K562 (cell line): Measurements from ENCODE around the gene DSCAM. TPM values are rescaled to one million over a fixed set of nuclear protein-coding genes. Genes with fewer than 3 reads are reported as not detected.

Experiments used
- ATAC-seq: fragments of 200-7000 bp; cut with Tn5 transposase; 3 replicates; pipeline ENCODE4 v1.9.1; 2020; ENCODE audit warnings: moderate library complexity
- BruUV-seq: library from RNA; stranded (reverse); fragments of 400-500 nt; replicated peaks from 2 replicates; lab custom pipeline; 2021; lab: Mats Ljungman, UMichigan
- CTCF ChIA-PET: fragments of 300-600 bp; formaldehyde crosslinking; extraction: SDS; loops from one replicate; lab custom pipeline; 2021; ENCODE audit warnings: low intra/inter-chr PET ratio; lab: Yijun Ruan, JAX
- POLR2A ChIA-PET: fragments of 300-600, 350-650 bp; sonication (Branson Sonifier 250); formaldehyde crosslinking; extraction: SDS; loops from one replicate; lab custom pipeline; 2021; ENCODE audit warnings: antibody characterized with exemption, inconsistent platforms; lab: Yijun Ruan, JAX
- DNase-seq, 4 experiments: peaks; one replicate each; pipeline versions ENCODE4 v3.0.0 to v3.0.0-alpha.2; 2011 to 2018; ENCODE audit warnings: low spot score in 3 of 4, mixed read lengths in 3 of 4; ENCODE audit errors: extremely low read depth in 1 of 4
- FAIRE-seq: peaks from 2 replicates; lab custom pipeline; 2011; peaks lifted over from hg19 to GRCh38; lab: Jason Lieb, UNC
- H2AFZ ChIP-seq: 2 replicates; pipeline ENCODE4 v1.6.0; 2011; ENCODE audit warnings: low read depth, low read length, control low read depth, inconsistent platforms
- H3K27ac ChIP-seq: fragments of 200-600 bp; 3 replicates; pipeline ENCODE4 v1.8.0; 2011; ENCODE audit warnings: low read depth, mild to moderate bottlenecking, control low read depth, inconsistent platforms, low read length, moderate library complexity, mixed read lengths; ENCODE audit errors: extremely low read depth
- H3K27me3 ChIP-seq, 2 experiments: fragments of 300-600 bp in 1 of 2; 2 replicates in 1 of 2; 3 replicates in 1 of 2; pipeline versions ENCODE4 v1.6.0 to v1.8.0; 2011; ENCODE audit warnings: inconsistent platforms in 2 of 2, low read length in 2 of 2, mild to moderate bottlenecking in 1 of 2, mixed read lengths in 1 of 2, moderate library complexity in 1 of 2; ENCODE audit not compliant: control insufficient read depth in 2 of 2, insufficient read depth in 2 of 2
- H3K36me3 ChIP-seq: fragments of 300-600 bp; 3 replicates; pipeline ENCODE4 v1.8.0; 2011; ENCODE audit warnings: mild to moderate bottlenecking, low read length, inconsistent platforms; ENCODE audit not compliant: control insufficient read depth, insufficient read depth
- H3K4me1 ChIP-seq, 2 experiments: fragments of 200-600 bp in 1 of 2; replicated peaks in 1 of 2; 2 replicates in 1 of 2; 3 replicates in 1 of 2; pipeline versions ENCODE4 v1.5.1 to v1.8.0; 2011; ENCODE audit warnings: inconsistent platforms in 2 of 2, low read length in 2 of 2, mild to moderate bottlenecking in 1 of 2, mixed read lengths in 1 of 2, moderate library complexity in 1 of 2; ENCODE audit not compliant: control insufficient read depth in 2 of 2, insufficient read depth in 2 of 2
- H3K4me2 ChIP-seq: 2 replicates; pipeline ENCODE4 v1.6.1; 2011; ENCODE audit warnings: low read length, control low read depth, inconsistent platforms, mixed read lengths; ENCODE audit not compliant: insufficient read depth
- H3K4me3 ChIP-seq: fragments of 200-600 bp; sonication (generic), shearing (Covaris generic); 2 replicates; pipeline ENCODE4 v1.5.1; 2016; ENCODE audit warnings: control low read depth, inconsistent platforms
- H3K79me2 ChIP-seq: fragments of 200-600 bp; 3 replicates; pipeline ENCODE4 v1.8.0; 2011; ENCODE audit warnings: low read length, inconsistent platforms; ENCODE audit not compliant: control insufficient read depth, insufficient read depth
- H3K9ac ChIP-seq, 2 experiments: 2 replicates each; pipeline versions ENCODE4 v1.6.0 to v1.6.1; 2011; ENCODE audit warnings: low read depth in 2 of 2, low read length in 2 of 2, control low read depth in 1 of 2, inconsistent platforms in 1 of 2, mild to moderate bottlenecking in 1 of 2, mixed read lengths in 1 of 2; ENCODE audit not compliant: insufficient read depth in 1 of 2
- H3K9me1 ChIP-seq: one replicate; pipeline ENCODE4 v1.6.0; 2011; ENCODE audit warnings: inconsistent platforms, mild to moderate bottlenecking, low read length, moderate library complexity; ENCODE audit not compliant: control insufficient read depth, insufficient read depth
- H3K9me3 ChIP-seq: replicated peaks from 2 replicates; pipeline ENCODE4 v1.5.1; 2011; ENCODE audit warnings: low read depth, low read length, inconsistent platforms; ENCODE audit not compliant: control insufficient read depth, insufficient read depth
- H4K20me1 ChIP-seq: replicated peaks from 2 replicates; pipeline ENCODE4 v1.6.1; 2011; ENCODE audit warnings: low read length, inconsistent platforms, mixed read lengths; ENCODE audit not compliant: control insufficient read depth, insufficient read depth
- CHD1 ChIP-seq: fragments of 200-600 bp; sonication (generic); IDR thresholded peaks from one replicate; pipeline ENCODE4 v1.6.1; 2012; ENCODE audit warnings: mild to moderate bottlenecking, moderate library complexity, low read length, inconsistent platforms
- CREB1 ChIP-seq, 2 experiments: sonication (generic) in 1 of 2; formaldehyde crosslinking in 1 of 2; IDR thresholded peaks; 2 replicates each; pipeline versions ENCODE4 v1.6.1 to v1.8.0; 2012 to 2022; ENCODE audit warnings: inconsistent platforms in 1 of 2, mild to moderate bottlenecking in 1 of 2, missing genetic modification reagents in 1 of 2, moderate library complexity in 1 of 2
- CTCF ChIP-seq, 3 experiments: IDR thresholded peaks in 2 of 3; conservative IDR thresholded peaks in 1 of 3; 2 replicates each; pipeline ENCODE4 v1.5.1; 2011 to 2012; ENCODE audit warnings: low read length in 3 of 3, mild to moderate bottlenecking in 3 of 3, control low read depth in 2 of 3, improper control_type of control experiment in 1 of 3, inconsistent platforms in 1 of 3, low read depth in 1 of 3, mixed read lengths in 1 of 3, moderate library complexity in 1 of 3; ENCODE audit not compliant: insufficient read depth in 2 of 3
- E2F5 ChIP-seq: sonication (generic); formaldehyde crosslinking; IDR thresholded peaks from 2 replicates; pipeline ENCODE4 v1.8.0; 2022; ENCODE audit warnings: mild to moderate bottlenecking, missing genetic modification reagents
- NR1H2 ChIP-seq: sonication (generic); formaldehyde crosslinking; IDR thresholded peaks from 2 replicates; pipeline ENCODE4 v1.4.0; 2020; ENCODE audit warnings: mild to moderate bottlenecking, missing genetic modification reagents
- SRSF7 ChIP-seq: fragments of 200-400 bp; formaldehyde crosslinking; optimal IDR thresholded peaks from 2 replicates; pipeline ENCODE3; 2017; ENCODE audit warnings: mild to moderate bottlenecking, low read depth, low read length
- WGBS: fragments of 100-300 bp; shearing (Covaris generic); methylation state at CpG from one replicate; pipeline ENCODE4 v1.1.6; 2016; ENCODE audit warnings: low coverage, mixed read lengths; ENCODE audit not compliant: insufficient coverage; ENCODE audit errors: missing lambda C conversion rate; 5-methylcytosine and 5-hydroxymethylcytosine counted together
- in situ Hi-C: fragments of 300-500 bp; cut with MboI; formaldehyde crosslinking; loops from 4 replicates; pipeline ENCODE4 v1.15.0; 2018; ENCODE audit warnings: inconsistent platforms, mixed read lengths
- intact Hi-C: fragments of 100-400 bp; cut with micrococcal nuclease; formaldehyde crosslinking; loops from 2 replicates; pipeline ENCODE4 v1.14.2; 2022
- polyA plus RNA-seq, 8 experiments: library from polyadenylated mRNA; depleted of rRNA in 4 of 8; stranded (reverse) in 5 of 8; unstranded in 3 of 8; fragments of >200 nt; fragmentation: Nextera tagmentation in 2 of 8; fragmentation: Illumina TruSeq in 1 of 8; extraction: Ambion mirVana in 2 of 8; extraction: Trizol in 1 of 8; gene quantifications; 2 replicates each; pipeline versions ENCODE4 v1.2.1 to v1.2.3, GENCODE V29; 2011 to 2014; ENCODE audit warnings: inconsistent platforms in 1 of 8, missing spikeins in 1 of 8
- total RNA-seq, 7 experiments: library from RNA; depleted of rRNA in 6 of 7; stranded (reverse); fragments of >200 nt in 6 of 7; fragmentation: Illumina TruSeq in 2 of 7; extraction: Trizol in 2 of 7; gene quantifications; 2 replicates each; pipeline versions ENCODE4 v1.2.1 to v1.2.3, GENCODE V29; 2011 to 2021; ENCODE audit warnings: low replicate concordance in 1 of 7
- TF ChIP-seq, protein P1 (sequence below): fragments of 200-800 bp; sonication (Bioruptor generic); IDR thresholded peaks from 2 replicates; pipeline ENCODE4 v1.6.1; 2017; ENCODE audit warnings: missing genetic modification characterization, missing compliant biosample characterization

DSCAM gene
- total and polyA plus RNA-seq, 9 of the 15 experiments (the other 6 are each of a cell fraction or from before 2014, with no cell fraction given), result not detected

GRCh38 chr21:40603774-40604173 lies 243.2 kb downstream of the DSCAM start:
- ATAC-seq (no peak), DNase-seq (no peak), FAIRE-seq (no peak)
- Histone ChIP-seq H3K9ac (no peak overlapping the region), H2AFZ (no peak overlapping the region), H3K4me1 (no peaks in the 10 kb centered on the region), H3K27ac (no peak overlapping the region), H3K79me2 (no peaks in the 10 kb centered on the region), H3K9me1 (no peaks in the 10 kb centered on the region), H3K9me3 (no peaks in the 10 kb centered on the region), H3K4me2 (no peak overlapping the region), H3K27me3 (no peaks in the 10 kb centered on the region), H3K36me3 (no peaks in the 10 kb centered on the region), H4K20me1 (no peaks in the 10 kb centered on the region), H3K4me3 (no peak overlapping the region)
- TF ChIP-seq NR1H2 (no peak), E2F5 (CRISPR knock-in tag) (no peak), SRSF7 (no peak), CTCF (IDR thresholded peaks at IDR 0.05 in 2 of 3, conservative IDR thresholded peaks at IDR 0.05 in 1 of 3; ENCODE audit: insufficient read depth in 2 of 3, low read depth in 1 of 3, low read length in 3 of 3) (no peak), CREB1 (IDR thresholded peaks at IDR 0.05) (no peak), CREB1 (CRISPR knock-in tag; IDR thresholded peaks at IDR 0.05) (no peak), CHD1 (no peak)
- TF ChIP-seq, protein P1, sequence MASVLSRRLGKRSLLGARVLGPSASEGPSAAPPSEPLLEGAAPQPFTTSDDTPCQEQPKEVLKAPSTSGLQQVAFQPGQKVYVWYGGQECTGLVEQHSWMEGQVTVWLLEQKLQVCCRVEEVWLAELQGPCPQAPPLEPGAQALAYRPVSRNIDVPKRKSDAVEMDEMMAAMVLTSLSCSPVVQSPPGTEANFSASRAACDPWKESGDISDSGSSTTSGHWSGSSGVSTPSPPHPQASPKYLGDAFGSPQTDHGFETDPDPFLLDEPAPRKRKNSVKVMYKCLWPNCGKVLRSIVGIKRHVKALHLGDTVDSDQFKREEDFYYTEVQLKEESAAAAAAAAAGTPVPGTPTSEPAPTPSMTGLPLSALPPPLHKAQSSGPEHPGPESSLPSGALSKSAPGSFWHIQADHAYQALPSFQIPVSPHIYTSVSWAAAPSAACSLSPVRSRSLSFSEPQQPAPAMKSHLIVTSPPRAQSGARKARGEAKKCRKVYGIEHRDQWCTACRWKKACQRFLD, result no peak
- 0% methylated on average over 1 of the region's 1 CpG for WGBS
- in situ Hi-C loops, result no loop called here
- ChIA-PET POLR2A (no interaction called here), CTCF (no interaction called here)
- intact Hi-C loops, result no loop called here
- no TSS peak for BruUV-seq
